ENCODE data around the gene SFTPA2. TPM values are rescaled to one million over a fixed set of nuclear protein-coding genes. Genes with fewer than 3 reads are reported as not detected.

The SFTPA2 gene
- total RNA-seq: 13,814 TPM
- long read RNA-seq, transcript SFTPA2-201 (6 exons, 2,189 nt): major isoform, 9,044 of 14,545 reads
- long read RNA-seq, transcript SFTPA2-203 (6 exons, 726 nt): minor isoform, 121 of 14,545 reads
- long read RNA-seq, transcript SFTPA2-202 (5 exons, 815 nt): minor isoform, 106 of 14,545 reads
- long read RNA-seq, transcript SFTPA2-204 (2 exons, 644 nt): minor isoform, 10 of 14,545 reads
- long read RNA-seq, partial matches to known transcripts: 1,483 of 14,545 reads
- long read RNA-seq, other reads (novel, unspliced or antisense): 3,781 of 14,545 reads

DNA sequence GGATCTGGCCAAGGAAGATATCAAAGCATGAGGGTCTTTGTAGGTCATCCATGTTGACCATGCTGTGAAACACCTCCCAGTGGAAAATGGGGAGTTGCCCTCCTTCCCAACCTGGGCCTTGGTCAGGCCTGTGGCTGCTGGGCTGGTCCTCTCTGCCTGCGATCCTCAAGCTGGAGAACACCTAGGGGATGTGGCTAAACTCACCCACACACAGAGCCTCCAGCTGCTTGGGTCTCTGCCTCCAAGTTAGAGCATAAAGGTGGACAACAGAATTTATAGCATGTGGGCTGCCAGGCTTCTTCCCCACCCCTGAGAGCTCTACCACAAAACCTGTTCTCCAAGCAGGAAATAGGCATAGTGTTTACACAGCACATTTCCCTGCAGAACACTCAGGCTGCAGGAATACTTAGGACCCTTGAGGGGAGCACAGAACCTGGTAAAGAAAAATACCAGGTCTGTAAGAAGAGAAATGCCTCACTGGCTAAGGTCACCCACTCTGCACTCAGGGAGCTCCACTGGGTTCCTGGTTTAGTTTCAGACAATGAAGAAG is at the start of gene SFTPA2:
Gene SFTPA2, minus strand, starts transcription at position 248 of the 550 bp plus-strand sequence. CDS start 924 bp downstream, outside the sequence.
- no peaks in the 10 kb centered on the region for H3K9me3 ChIP-seq
- H3K36me3 ChIP-seq: no peaks in the 10 kb centered on the region
- intact Hi-C loops (cut with DNase I): no loop called here
- peak within 1 kb of the TSS; percentile 47 for H3K4me3 ChIP-seq
- no peaks in the 10 kb centered on the region for H3K27me3 ChIP-seq
- no peak for TF ChIP-seq CTCF (IDR thresholded peaks at IDR 0.05)
- ATAC-seq (peak; percentile 57), DNase-seq (no peak)
- H3K27ac ChIP-seq: peak within 1 kb of the TSS; percentile 63
- H3K4me1 ChIP-seq: peaks cover 5% of the 10 kb centered on the region

DNA sequence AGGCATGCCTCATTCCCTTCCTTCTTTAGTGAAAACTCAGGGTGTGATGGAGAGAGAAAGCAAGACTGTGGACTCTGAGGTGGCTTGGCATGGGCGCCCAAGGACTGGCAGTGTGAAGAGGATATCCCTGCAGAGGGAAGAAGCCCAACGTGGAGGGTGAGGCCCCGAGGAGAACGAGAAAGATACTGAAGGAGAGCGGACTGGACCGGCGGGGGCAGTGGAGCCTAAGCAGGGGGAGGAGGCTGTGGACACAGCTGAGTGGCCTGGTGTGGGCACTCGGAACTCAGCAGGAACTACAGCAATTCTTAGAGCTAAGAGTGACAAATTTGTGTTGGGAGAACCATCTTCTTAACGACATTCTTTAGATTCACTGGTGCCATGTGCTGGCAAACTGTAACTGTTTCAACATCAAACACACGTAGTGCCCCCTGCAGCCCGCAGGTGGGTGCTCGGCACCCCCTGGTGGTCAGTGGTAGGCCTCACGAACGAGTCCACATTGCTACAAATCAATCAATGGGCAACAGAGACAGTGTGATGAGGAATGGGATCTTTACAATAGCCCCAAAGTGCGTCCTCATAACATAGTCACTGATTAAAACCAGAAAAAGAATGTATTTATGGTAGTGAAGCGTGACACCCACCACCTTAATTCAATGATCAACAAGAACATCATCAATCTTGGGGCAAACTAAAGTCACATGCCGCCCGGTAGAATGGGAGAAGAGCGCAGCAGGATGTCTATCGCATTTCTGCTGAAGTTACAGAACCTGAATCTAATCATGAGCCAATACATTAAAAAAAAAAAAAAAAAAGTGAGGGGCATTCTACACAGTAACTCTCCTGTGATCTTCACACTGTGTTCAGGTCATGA is 48.5 kb upstream of the SFTPA2 start:
- ATAC-seq (peak; percentile 50), DNase-seq (peak; percentile 83)
- H3K27me3 ChIP-seq: no peaks in the 10 kb centered on the region

DNA sequence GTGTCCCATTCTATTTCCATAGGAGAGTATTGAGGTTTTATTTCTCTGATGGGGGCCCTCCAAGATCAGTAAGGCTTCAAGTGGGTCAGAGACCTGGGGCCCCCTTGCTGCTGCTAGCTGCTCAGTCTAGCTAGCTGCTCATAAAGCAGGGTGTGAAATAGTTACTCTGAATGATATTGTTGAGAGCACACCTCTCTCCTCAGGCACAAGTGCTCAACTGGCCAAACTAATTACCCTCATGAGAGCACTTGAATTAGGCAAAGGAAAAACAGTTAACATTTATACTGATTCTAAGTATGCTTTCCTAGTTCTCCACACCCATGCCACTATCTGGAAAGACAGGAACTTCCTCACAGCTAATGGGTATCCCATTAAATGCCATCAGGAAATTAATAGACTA is 45.1 kb upstream of the SFTPA2 start:
- no peak overlapping the region for H3K4me3 ChIP-seq
- intact Hi-C loops (cut with DNase I): no loop called here
- no peak overlapping the region for H3K27ac ChIP-seq
- H3K36me3 ChIP-seq: no peaks in the 10 kb centered on the region
- no peaks in the 10 kb centered on the region for H3K9me3 ChIP-seq
- peak; percentile 19 for ATAC-seq
- TF ChIP-seq CTCF (IDR thresholded peaks at IDR 0.05): no peak
- peaks cover 7% of the 10 kb centered on the region for H3K4me1 ChIP-seq
- no peaks in the 10 kb centered on the region for H3K27me3 ChIP-seq
- no peak for DNase-seq

More for the DNA sequence above, 48.5 kb upstream of the SFTPA2 start:
- peaks cover 7% of the 10 kb centered on the region for H3K4me1 ChIP-seq
- intact Hi-C loops (cut with DNase I): no loop called here
- H3K36me3 ChIP-seq: no peaks in the 10 kb centered on the region
- no peaks in the 10 kb centered on the region for H3K9me3 ChIP-seq
- H3K27ac ChIP-seq: no peak overlapping the region
- TF ChIP-seq CTCF (IDR thresholded peaks at IDR 0.05): peak; percentile 61
- no peak overlapping the region for H3K4me3 ChIP-seq

DNA sequence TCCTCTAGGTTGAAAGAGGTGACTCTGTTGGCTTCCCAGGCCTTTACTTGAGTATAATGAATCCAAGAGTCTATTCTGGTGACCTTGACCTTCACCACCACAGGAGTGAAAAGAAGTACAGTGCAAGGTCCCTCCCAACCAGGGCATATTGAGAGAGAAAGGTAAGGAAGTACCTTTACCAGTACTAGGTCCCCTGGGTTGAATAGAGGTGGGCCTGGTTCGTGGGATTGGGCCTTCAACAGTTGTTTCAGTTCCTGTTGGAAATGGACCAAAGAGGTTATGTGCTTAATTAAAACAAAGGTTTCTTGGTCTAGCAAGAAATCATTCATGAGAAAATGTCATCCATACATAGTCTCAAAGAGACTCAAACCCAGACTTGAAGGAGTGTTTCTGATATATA is 44.1 kb upstream of the SFTPA2 start:
- peaks cover 7% of the 10 kb centered on the region for H3K4me1 ChIP-seq
- H3K4me3 ChIP-seq: no peak overlapping the region
- no peak overlapping the region for H3K27ac ChIP-seq
- no peaks in the 10 kb centered on the region for H3K36me3 ChIP-seq
- ATAC-seq (no peak), DNase-seq (no peak)
- no peaks in the 10 kb centered on the region for H3K27me3 ChIP-seq
- H3K9me3 ChIP-seq: no peaks in the 10 kb centered on the region
- intact Hi-C loops (cut with DNase I): no loop called here
- no peak for TF ChIP-seq CTCF (IDR thresholded peaks at IDR 0.05)

GRCh38 chr10:79602953-79603352 is 42.7 kb upstream of the SFTPA2 start:
- H3K27me3 ChIP-seq: no peaks in the 10 kb centered on the region
- H3K4me3 ChIP-seq: no peak overlapping the region
- no peak for TF ChIP-seq CTCF (IDR thresholded peaks at IDR 0.05)
- intact Hi-C loops (cut with DNase I): no loop called here
- DNase-seq (no peak), ATAC-seq (no peak)
- peaks cover 4% of the 10 kb centered on the region for H3K9me3 ChIP-seq
- no peak overlapping the region for H3K27ac ChIP-seq
- H3K36me3 ChIP-seq: no peaks in the 10 kb centered on the region
- H3K4me1 ChIP-seq: peaks cover 7% of the 10 kb centered on the region
